Left renal cortex interstitium (tissue), 4 donors: ENCODE measurements around the gene CDC16. TPM values are rescaled to one million over a fixed set of nuclear protein-coding genes. Genes with fewer than 3 reads are reported as not detected.
"Not testable (repeated sequence)": the region's sequence is repeated elsewhere in the genome, so short reads cannot be mapped to it uniquely, and the experiment has no call there.

Source experiments
- DNase-seq, 4 donors: peaks; one replicate each; pipeline ENCODE4 v3.0.0-alpha.2; 2013; ENCODE audit warnings: low read depth in 4 of 4, low spot score in 2 of 4, missing footprints in 1 of 4
- polyA plus RNA-seq, 4 donors: library from polyadenylated mRNA; unstranded; fragments of 120-200 nt; gene quantifications; one replicate each; pipeline ENCODE4 v1.2.1, GENCODE V29; 2013; ENCODE audit not compliant: insufficient read length in 4 of 4

CDC16 gene, protein sequence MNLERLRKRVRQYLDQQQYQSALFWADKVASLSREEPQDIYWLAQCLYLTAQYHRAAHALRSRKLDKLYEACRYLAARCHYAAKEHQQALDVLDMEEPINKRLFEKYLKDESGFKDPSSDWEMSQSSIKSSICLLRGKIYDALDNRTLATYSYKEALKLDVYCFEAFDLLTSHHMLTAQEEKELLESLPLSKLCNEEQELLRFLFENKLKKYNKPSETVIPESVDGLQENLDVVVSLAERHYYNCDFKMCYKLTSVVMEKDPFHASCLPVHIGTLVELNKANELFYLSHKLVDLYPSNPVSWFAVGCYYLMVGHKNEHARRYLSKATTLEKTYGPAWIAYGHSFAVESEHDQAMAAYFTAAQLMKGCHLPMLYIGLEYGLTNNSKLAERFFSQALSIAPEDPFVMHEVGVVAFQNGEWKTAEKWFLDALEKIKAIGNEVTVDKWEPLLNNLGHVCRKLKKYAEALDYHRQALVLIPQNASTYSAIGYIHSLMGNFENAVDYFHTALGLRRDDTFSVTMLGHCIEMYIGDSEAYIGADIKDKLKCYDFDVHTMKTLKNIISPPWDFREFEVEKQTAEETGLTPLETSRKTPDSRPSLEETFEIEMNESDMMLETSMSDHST
- 100 to 1,000 TPM in 3 of 4 donors, 10 to 100 TPM in 1; 86.0 to 174 (median 135) TPM for polyA plus RNA-seq

DNA sequence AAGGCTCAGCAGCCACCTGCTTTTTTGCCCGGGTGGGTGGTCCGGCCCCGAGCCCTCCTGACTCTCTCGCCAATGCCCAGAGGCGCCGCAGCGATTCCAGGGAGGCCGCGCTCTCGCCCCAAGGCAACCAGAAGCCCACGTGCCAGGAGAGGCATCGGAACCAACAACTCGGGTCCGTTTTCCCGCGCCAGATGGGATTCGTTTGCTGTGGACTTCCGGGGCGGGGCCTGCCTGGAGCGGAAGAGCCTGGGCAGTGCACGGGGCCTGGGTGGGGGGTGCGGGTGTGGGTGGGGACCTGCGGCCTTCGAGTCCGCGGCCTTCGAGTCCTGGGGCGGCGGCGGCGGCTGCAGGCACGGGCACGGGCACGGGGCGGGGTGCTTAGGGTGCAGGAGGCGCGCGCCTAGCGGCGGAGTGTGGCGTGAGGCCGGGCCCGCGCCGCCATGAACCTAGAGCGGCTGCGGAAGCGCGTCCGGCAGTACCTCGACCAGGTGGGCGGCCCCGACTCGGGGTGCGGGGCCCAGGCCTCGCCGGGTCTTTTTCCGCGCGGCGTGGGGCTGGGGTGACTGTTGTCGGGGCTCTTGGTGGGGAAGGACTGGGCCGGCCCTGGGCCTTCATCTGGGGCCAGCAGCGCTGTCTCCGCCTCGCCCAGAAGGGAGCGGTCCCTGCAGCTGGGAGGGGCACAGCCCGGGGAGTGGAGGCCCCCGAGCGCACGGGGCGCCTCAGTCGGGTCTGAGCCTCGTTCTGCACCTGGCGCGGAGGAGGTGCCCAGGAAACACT lies at the start of gene CDC16:
TSS of gene CDC16 (plus strand) at position 253 of the 777 bp plus-strand sequence. CDS start at position 441, 188 bp downstream.
- DNase-seq, result peak; percentile 58 to 84 (median 74)

DNA sequence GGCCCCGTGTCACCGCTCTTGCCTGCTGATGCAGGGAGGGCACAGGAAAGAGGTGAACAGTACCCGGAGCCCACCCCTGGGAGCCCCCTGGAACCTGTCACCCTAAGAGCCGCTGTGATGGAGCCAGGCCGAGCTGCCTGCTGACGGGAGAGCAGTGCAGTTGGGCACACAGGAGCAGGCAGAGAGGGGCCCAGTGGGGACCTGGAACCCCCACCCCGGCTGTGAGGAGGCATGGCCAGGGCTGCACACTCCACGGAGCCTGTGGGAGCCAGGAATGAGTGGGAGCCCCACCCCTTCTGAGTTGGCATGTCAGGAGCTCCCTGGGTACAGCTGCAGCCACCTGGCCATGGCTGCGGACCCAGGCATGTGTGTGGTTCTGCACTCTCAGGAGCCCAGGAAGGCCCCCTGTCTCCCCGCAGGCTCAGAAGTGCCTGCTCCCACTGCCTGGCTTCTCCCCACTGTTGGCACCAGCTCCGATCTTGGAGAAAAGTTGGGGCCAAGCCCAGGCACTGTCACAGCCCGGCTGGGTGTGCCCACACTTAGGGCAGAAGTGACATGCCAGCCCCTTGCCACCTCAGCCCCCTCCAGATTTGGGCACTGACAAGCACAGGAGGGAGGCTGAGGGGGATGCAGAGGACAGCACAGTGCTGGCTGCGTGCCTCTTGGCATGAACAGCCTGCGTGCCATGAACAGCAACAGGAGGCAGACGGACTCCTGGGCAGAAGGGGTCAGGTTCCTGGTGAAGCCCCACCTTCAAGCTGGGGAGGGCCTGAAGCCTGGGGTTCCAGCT lies 49.3 kb upstream of the CDC16 start:
- no peak for DNase-seq

DNA sequence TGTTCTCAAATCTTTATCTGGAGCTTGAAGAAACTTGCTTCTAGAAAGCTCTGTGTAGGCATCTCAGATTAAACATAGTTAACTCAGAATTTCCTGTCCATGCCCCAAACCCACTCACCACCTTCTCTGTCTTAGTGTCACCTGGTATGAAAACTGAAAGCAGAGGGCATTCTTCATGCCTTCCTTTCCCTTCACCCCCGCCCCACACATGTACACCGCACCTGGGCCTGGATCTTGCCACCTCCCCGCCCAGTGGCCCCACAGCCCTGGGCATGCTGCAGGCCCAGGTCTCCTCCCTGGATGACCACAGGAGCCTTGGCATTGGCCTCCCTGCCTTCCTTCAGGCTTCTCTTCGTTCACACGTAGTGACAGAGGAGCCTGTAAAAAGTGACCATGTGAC lies 39.8 kb upstream of the CDC16 start:
- DNase-seq, result no peak

DNA sequence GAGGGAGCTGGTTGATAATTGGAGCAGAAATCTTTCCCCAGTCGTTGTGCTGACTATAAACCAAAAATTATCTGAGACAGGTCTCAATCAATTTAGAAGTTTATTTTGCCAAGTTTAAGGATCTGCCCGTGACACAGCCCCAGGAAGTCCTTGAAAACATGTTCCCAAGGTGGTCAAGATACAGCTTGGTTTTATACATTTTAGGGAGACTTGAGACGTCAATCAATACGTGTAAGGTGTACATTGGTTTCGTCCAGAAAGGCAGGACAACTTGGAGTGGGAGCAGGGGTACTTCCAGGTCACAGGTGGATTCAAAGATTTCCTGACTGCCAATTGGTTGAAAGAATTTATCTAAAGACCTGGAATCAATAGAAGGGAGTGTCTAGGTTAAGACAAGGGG lies 38.1 kb upstream of the CDC16 start:
- DNase-seq, result no peak

DNA sequence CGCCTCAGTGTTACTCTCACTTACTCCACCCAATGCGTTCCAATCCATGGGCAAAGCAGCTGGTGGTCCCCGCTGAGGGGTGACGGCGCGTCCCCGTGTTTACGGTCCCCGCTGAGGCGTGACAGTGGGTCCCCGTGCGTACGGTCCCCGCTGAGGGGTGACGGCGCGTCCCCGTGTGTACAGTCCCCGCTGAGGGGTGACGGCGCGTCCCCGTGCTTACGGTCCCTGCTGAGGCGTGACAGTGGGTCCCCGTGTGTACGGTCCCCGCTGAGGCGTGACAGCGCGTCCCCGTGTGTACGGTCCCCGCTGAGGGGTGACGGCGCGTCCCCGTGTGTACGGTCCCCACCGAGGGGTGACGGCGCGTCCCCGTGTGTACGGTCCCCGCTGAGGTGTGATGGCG lies 36.1 kb upstream of the CDC16 start:
- DNase-seq, result no peak

DNA sequence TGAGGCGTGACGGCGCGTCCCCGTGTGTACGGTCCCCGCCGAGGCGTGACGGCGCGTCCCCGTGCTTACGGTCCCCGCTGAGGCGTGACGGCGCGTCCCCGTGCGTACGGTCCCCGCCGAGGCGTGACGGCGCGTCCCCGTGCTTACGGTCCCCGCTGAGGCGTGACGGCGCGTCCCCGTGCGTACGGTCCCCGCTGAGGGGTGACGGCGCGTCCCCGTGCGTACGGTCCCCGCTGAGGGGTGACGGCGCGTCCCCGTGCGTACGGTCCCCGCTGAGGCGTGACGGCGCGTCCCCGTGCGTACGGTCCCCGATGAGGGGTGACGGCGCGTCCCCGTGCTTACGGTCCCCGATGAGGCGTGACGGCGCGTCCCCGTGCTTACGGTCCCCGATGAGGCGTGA lies 35.2 kb upstream of the CDC16 start:
- not testable (repeated sequence) for DNase-seq

DNA sequence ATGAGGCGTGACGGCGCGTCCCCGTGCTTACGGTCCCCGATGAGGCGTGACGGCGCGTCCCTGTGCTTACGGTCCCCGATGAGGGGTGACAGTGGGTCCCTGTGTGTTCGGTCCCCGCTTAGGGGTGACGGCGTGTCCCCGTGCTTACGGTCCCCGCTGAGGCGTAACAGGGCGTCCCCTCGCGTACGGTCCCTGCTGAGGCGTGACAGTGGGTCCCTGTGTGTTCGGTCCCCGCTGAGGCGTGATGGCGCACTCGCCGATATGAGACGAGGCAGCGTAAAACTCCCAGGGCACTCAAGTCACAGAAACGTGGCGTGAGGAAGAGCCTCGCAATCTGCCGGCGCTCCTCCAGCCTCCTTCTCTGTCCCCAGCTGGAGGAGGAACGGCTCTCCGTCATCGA lies 34.7 kb upstream of the CDC16 start:
- no peak for DNase-seq

DNA sequence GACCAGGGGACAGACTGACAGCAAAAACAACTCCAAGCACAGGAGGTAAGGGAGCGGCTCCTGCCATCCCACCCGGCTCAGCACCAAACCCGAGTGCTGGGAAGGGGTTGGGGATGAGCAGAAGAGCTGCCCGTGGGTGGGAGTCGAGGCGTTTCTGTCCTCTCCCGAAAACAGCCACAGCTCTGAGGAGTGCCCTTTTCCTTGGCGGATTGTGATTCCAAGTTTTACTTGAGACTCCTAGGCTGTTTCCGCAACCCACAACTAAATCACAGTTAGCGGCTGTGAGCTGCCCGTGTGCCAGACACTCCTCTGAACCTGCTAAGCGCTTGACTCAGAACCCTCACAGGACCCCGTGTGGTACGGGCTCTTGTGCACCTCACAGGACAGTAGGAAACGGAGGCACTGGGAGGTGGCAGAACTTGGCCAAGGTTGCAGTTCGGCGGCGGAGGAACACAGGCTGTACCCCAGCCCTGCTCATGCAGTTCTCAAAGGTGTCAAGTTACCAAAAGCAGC lies 34.2 kb upstream of the CDC16 start:
- no peak for DNase-seq

DNA sequence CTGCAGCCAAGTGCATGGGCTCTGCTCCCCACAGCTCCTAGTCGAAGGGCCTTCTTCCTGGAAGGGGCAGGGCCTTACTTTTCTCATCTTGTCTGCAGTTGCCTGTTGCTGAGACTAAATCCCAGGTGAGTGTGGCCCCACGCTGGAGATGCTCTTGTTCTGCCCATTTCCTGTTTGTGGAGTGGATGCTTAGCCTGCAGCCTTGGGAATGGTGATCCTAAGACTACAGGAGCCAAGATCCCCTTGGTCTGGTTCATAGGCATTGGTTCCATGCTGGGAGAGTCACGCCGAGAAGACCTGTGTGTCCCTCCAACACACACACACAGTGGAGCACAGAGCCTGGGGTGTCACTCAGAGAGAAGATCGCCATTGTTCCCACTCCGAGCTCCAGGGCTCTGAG lies 32.1 kb upstream of the CDC16 start:
- DNase-seq, result no peak

DNA sequence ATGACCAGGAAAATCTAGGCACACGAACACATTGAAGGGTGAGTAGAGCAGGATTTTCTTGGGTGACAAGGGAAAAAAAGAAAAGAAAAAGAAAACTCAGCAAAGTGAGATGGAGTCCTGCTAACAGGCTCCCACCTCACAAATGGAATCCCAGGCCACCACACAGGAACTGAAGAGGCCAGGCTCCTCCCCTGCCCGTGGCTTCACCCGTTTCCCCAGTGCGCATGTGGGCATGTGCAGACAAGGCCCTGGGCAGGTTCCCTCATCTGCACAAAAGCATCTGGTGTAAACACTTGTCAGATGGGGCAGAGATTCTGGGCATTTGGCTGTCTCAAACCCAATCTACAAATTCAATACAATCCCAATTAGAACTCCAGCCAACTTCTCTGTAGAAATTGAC lies 31.2 kb upstream of the CDC16 start:
- DNase-seq, result no peak

DNA sequence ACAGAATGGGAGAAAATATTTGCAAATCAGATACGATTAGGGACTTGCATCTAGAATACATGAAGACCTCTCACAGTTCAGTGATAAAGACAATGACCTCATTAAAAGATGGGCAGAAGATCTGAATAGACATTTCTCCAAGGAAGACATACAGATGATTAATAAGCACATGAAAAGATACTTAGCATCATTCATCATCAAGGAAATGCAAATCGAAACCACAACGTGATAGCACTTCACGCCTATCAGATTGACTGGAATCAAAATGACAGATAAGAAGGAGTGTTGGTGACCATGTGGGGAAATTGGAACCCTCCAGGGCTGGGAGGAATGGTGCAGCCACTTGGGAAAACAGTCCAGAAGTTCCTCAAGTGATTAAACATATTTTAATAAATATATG lies 29.8 kb upstream of the CDC16 start:
- DNase-seq, result no peak

DNA sequence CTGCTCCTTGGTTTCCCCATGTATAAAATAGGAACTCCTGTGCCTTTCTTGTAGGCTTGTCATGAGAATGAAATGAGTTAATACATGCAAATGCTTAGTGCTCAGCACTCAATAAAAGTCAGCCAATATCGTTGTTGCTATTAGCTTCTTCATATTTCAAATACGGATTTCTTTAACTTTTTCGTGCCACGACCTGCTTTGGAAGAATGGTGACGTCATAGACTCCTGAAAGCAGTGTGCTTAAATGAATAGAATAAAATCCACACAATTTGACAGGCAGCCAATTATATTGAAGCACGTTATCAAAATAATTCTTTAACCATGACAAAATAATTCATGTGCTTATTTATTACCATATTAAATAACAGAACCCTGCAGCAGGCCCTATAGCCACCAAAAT lies 26.6 kb upstream of the CDC16 start:
- DNase-seq, result no peak

DNA sequence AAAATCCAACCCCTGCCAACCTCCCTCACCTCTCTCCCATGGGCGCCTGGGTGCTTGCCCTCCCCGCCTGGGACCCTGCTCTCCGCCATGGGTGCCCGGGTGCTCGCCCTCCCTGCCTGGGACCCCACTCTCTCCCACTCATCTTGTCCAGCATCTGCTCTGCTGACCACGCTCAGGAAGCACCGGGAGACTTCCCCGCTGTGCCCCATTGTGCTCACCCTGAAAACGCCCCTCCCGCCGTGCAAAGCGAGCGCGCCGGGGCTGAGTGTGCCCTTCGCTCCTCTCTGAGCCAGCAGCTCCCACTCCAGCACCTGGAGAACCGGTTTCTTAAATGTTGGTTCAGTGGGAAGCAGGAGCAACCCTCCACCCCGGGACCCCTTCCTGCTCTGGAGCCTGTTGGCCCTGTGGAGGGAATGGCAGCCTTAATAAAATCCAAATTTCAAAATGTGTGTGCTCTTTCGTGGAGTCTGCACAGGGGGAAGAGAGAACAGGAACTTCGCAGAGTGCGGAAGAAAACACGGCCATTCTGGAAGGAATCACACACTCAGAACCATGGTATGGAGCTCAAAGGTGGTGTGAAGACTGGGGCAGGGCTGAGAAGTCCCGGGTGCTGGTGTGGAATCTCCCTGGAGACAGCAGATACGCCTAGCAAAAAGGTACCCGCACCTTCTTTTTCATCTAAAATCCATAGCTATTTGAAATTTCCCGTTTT lies 23.1 kb upstream of the CDC16 start:
- no peak for DNase-seq

DNA sequence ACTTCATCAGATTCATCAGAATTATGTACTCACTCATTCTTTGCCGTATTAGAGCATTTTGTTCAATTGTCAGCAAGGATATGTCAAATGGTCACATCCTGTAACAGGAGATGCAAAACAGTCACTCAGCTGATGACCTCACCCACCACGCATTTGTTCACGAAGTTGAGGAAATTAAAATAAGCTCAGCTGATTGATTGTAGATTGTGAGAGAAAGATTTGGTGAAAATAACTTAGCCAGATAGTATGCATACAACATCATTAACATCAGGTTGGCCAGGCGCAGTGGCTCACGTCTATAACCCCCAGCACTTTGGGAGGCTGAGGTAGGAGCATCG lies 22.6 kb upstream of the CDC16 start:
- no peak for DNase-seq

DNA sequence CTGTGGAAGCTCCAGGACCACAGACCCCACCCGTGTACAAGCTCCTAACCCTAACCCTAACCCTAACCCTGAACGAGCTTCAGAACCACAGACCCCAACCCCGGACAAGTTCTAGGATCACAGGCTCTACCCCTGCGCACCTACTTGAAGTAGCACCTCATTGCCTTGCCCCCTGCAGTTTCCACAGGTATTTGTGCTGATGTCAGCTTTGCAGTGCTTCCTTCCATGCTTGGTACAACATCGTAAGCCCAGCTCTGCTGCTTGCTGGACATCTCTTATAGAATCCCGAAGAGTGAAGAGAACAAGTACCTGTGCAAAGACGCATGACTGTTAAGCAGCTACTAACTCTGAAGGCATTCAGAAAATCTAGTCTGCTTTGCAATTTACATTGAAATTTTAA lies 20.7 kb upstream of the CDC16 start:
- no peak for DNase-seq

DNA sequence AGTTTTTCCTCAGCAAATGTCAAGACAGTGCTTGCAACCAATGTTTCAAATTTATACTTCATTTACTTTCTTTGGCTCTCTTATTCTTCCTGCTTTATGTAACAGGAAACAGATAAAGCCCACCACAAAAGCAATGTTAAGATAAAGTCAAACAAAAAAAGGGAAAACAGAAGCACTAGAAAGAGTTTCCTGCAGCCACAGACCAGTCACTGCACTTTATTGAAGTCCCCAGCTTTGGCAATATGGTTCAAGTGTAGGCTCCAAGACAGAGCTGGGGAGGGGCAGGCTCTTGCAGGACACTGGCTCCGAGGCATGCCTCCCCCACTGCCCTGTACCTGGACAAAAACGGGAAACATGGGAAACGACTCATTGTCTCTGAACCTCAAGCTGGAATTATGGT lies 15.3 kb upstream of the CDC16 start:
- no peak for DNase-seq

DNA sequence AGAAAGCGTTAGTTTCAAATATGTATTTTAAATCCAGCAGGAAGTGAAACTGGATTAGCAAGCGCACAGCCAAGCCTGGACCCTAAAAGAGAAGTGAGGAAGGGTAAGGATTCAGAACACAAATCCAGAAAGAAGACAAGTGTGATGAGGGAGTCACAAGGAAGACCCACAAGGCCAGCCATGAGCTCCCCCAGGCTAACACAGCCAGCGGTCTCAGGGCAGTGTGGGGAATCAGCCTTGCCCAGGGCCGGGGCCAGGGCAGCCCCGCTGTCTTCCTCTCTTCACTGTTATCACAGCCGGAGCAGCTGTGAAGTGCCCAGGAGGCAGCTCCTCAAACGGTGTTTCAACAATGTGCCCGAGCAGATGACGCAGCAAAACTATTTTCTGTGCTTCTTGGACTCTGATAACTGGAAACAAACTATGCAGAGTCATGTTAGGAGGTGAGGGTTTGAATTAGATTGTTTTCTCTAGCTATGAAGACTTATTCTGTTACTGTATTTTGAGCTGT lies 12.2 kb upstream of the CDC16 start:
- no peak for DNase-seq

DNA sequence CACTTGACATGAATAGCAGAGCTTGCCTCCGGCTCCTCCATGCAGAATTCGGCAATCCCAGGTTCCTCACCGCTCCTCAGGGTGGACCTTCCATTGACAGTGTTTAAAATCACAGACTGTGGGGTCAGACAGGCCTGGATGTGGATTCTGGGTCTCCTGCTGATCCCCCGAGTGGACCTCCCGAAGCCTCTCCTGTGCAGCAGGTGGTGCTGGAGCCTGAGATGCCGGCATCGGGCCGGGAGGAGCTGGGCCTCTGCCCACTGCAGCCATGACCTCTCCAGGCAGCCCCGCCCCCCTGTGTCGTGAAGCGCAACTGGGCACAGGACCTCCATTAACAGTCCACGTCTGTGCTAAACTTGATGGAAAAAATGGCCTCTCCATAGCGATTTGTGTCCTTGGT lies 10.5 kb upstream of the CDC16 start:
- no peak for DNase-seq

DNA sequence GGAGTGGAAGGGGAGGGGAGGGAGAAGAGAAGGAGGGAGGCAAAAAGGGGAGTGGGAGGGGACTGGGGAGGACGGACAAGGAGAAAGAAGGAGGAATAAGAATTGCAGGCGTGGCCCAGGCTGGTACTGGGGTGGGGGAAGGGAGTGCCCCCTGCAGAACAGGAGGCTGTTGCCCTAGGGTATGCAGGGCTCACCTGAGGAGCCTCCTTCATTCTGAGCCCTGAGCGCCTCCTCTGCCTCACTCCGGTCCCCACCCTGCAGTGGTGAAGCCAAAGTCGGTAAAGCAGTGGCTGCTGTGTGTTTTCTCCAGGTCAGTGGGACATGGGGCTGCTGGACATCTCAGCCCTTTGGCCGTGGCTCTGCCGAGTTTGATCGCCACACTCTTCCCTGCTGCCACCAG lies 9.1 kb upstream of the CDC16 start:
- DNase-seq, result no peak

DNA sequence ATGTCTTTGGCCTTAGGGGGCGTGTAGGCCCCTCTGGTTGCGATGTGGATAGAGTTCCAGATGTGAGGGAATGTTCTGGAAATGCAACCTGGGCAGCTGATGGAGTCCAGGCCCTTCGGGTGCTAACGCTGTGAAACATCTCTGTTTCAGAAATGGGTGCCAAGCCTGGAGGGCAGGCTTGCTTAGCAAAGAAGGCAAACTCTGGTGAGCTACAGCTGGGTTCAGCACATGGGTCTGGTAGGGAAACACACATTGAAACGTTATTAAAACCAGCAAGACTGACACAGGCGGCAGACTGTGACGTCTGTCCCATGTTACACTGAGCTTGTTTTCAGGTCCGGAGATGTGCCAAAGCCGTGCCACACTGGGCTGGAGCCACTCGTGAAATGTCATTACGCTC lies 8.6 kb upstream of the CDC16 start:
- no peak for DNase-seq
